Measurements from ENCODE around the gene SLC9A3. TPM values are rescaled to one million over a fixed set of nuclear protein-coding genes. Genes with fewer than 3 reads are reported as not detected.

Gene SLC9A3
- total RNA-seq, 2 donors from 2014 or later, result 4.3 to 5.3 TPM

- TF ChIP-seq POLR2AphosphoS5 (IDR thresholded peaks at IDR 0.05), result no peak
- no peak for TF ChIP-seq POLR2A (IDR thresholded peaks at IDR 0.05)
- TF ChIP-seq CTCF (IDR thresholded peaks at IDR 0.05), result no peak
- H3K4me1 ChIP-seq (replicated peaks), result no peaks in the 10 kb centered on the region
- H3K27ac ChIP-seq, result no peak overlapping the region
- intact Hi-C loops (cut with DNase I), result no loop called here
- H3K36me3 ChIP-seq, result peaks cover 0 to 6% of the 10 kb centered on the region in 2 donors
- WGBS, result 67% methylated on average over 17 of the region's 17 CpGs
- no peak overlapping the region for H3K4me3 ChIP-seq
- DNase-seq (ENCODE audit: low spot score), result no peak
- H3K9me3 ChIP-seq, result no peaks in the 10 kb centered on the region
- no peaks in the 10 kb centered on the region for H3K27me3 ChIP-seq (replicated peaks; ENCODE audit: insufficient read depth)
Measured at GRCh38 chr5:458547-459353, 65.5 kb downstream of the SLC9A3 start.

- WGBS, result 89% methylated on average over 19 of the region's 19 CpGs
- Histone ChIP-seq H3K9me3 (no peaks in the 10 kb centered on the region), H3K36me3 (peaks cover 0 to 6% of the 10 kb centered on the region in 2 donors), H3K4me3 (no peak overlapping the region), H3K4me1 (replicated peaks) (no peaks in the 10 kb centered on the region), H3K27me3 (replicated peaks; ENCODE audit: insufficient read depth) (no peaks in the 10 kb centered on the region), H3K27ac (no peak overlapping the region)
- no peak for DNase-seq (ENCODE audit: low spot score)
- TF ChIP-seq POLR2AphosphoS5 (IDR thresholded peaks at IDR 0.05) (no peak), POLR2A (IDR thresholded peaks at IDR 0.05) (no peak), CTCF (IDR thresholded peaks at IDR 0.05) (no peak)
- intact Hi-C loops (cut with DNase I), result no loop called here
Measured at GRCh38 chr5:457195-457961, 66.9 kb downstream of the SLC9A3 start.

- intact Hi-C loops (cut with DNase I), result no loop called here
- WGBS, result 91% methylated on average over 27 of the region's 28 CpGs
- no peak overlapping the region for H3K4me3 ChIP-seq
- H3K27me3 ChIP-seq (replicated peaks; ENCODE audit: insufficient read depth), result no peaks in the 10 kb centered on the region
- H3K4me1 ChIP-seq (replicated peaks), result no peaks in the 10 kb centered on the region
- no peak overlapping the region for H3K27ac ChIP-seq
- H3K9me3 ChIP-seq, result no peaks in the 10 kb centered on the region
- no peak for DNase-seq (ENCODE audit: low spot score)
- no peaks in the 10 kb centered on the region for H3K36me3 ChIP-seq
- TF ChIP-seq POLR2AphosphoS5 (IDR thresholded peaks at IDR 0.05) (no peak), CTCF (IDR thresholded peaks at IDR 0.05) (no peak), POLR2A (IDR thresholded peaks at IDR 0.05) (no peak)
Measured at GRCh38 chr5:456351-457194, 67.7 kb downstream of the SLC9A3 start.

- intact Hi-C loops (cut with DNase I), result no loop called here
- Histone ChIP-seq H3K27ac (no peak overlapping the region), H3K4me3 (no peak overlapping the region), H3K9me3 (no peaks in the 10 kb centered on the region), H3K27me3 (replicated peaks; ENCODE audit: insufficient read depth) (no peaks in the 10 kb centered on the region), H3K4me1 (replicated peaks) (no peaks in the 10 kb centered on the region), H3K36me3 (no peaks in the 10 kb centered on the region)
- DNase-seq (ENCODE audit: low spot score), result no peak
- TF ChIP-seq POLR2A (IDR thresholded peaks at IDR 0.05) (no peak), CTCF (IDR thresholded peaks at IDR 0.05) (no peak), POLR2AphosphoS5 (IDR thresholded peaks at IDR 0.05) (no peak)
- 90% methylated on average over 11 of the region's 11 CpGs for WGBS
Measured at GRCh38 chr5:455806-456205, 68.4 kb downstream of the SLC9A3 start.

Measured in prostate gland (tissue), 2 donors.